AG04450 (cell line): ENCODE data around the gene SPINT2. TPM values are rescaled to one million over a fixed set of nuclear protein-coding genes. Genes with fewer than 3 reads are reported as not detected.
A peak's percentile ranks its signal among the peaks of the same experiment; 100 is the strongest.
"Not testable (repeated sequence)": the region's sequence is repeated elsewhere in the genome, so short reads cannot be mapped to it uniquely, and the experiment has no call there.

Source experiments
- CTCF ChIA-PET: fragments of 300-600, 350-600 bp; formaldehyde crosslinking; extraction: SDS; loops from one replicate; lab custom pipeline; 2022; ENCODE audit warnings: antibody characterized with exemption, inconsistent platforms; lab: Charles Lee
- POLR2A ChIA-PET: fragments of 350-600 bp; formaldehyde crosslinking; extraction: SDS; loops from one replicate; lab custom pipeline; 2021; ENCODE audit warnings: antibody characterized with exemption, inconsistent platforms; lab: Yijun Ruan, JAX
- DNase-seq: peaks from one replicate; pipeline ENCODE4 v3.0.0-alpha.2; 2011; ENCODE audit warnings: low read depth, low spot score
- H3K27ac ChIP-seq: one replicate; pipeline ENCODE4 v1.5.1; 2012; ENCODE audit warnings: low read depth, low read length, control low read depth
- H3K27me3 ChIP-seq: one replicate; pipeline ENCODE4 v1.6.0; 2012; ENCODE audit warnings: low read length; ENCODE audit not compliant: control insufficient read depth, insufficient read depth
- H3K4me3 ChIP-seq: 2 replicates; pipeline ENCODE4 v1.5.1; 2011; ENCODE audit warnings: mild to moderate bottlenecking, low read depth, low read length, control low read depth
- H3K9me3 ChIP-seq: 2 replicates; pipeline ENCODE4 v1.5.1; 2012; ENCODE audit warnings: low read length; ENCODE audit not compliant: control insufficient read depth, insufficient read depth
- CTCF ChIP-seq: IDR thresholded peaks from 2 replicates; pipeline ENCODE4 v1.5.1; 2011; ENCODE audit warnings: low read depth, low read length, control low read depth, inconsistent platforms
- polyA plus RNA-seq: library from polyadenylated mRNA; depleted of rRNA; stranded (reverse); fragments of >200 nt; gene quantifications from 2 replicates; pipeline ENCODE4 v1.2.3, GENCODE V29; 2011

Gene SPINT2
- polyA plus RNA-seq, 1 experiment = 1.8 TPM

- Histone ChIP-seq H3K27me3 (peaks cover 5% of the 10 kb centered on the region), H3K27ac (no peak overlapping the region), H3K4me3 (no peak overlapping the region), H3K9me3 (no peaks in the 10 kb centered on the region; the same call in 1 of the 2 replicates)
- ChIA-PET CTCF (interaction anchor here (0.7 to 2.7 kb wide), 3 partner anchors 11 to 147 kb away, joined by 5 to 13 read pairs (median 12); partner anchors contain the start of gene FAM98C), POLR2A (interaction anchor here (0.7 to 1.1 kb wide), 2 partner anchors 33 to 34 kb away, joined by 3 to 5 read pairs; no protein-coding TSS in a partner anchor)
- no peak for TF ChIP-seq CTCF
- no peak for DNase-seq
Observed at GRCh38 chr19:38255383-38256014, 8.9 kb upstream of the SPINT2 start.

GRCh38 chr19:38261942-38262341 lies 2.4 kb upstream of the SPINT2 start:
- H3K27me3 ChIP-seq, POLR2A ChIA-PET, DNase-seq, H3K27ac ChIP-seq, H3K4me3 ChIP-seq, H3K9me3 ChIP-seq, CTCF ChIA-PET: not testable (repeated sequence)

- Histone ChIP-seq H3K27me3 (peaks cover 3% of the 10 kb centered on the region), H3K4me3 (no peak overlapping the region), H3K9me3 (no peaks in the 10 kb centered on the region), H3K27ac (no peak overlapping the region)
- no peak for DNase-seq
- CTCF ChIA-PET = no interaction called here
- POLR2A ChIA-PET = no interaction called here
- no peak for TF ChIP-seq CTCF
Observed at GRCh38 chr19:38262585-38263268, 1.6 kb upstream of the SPINT2 start.

GRCh38 chr19:38263689-38264485 lies 486 bp upstream of the SPINT2 start:
- DNase-seq = no peak
- peak overlapping the region; percentile 51 for H3K4me3 ChIP-seq
- CTCF ChIA-PET = interaction anchor here (1.4 kb wide), 1 partner anchor 20 kb away, joined by 4 read pairs; no protein-coding TSS in a partner anchor
- peaks cover 3% of the 10 kb centered on the region for H3K27me3 ChIP-seq
- POLR2A ChIA-PET = no interaction called here
- H3K9me3 ChIP-seq = no peaks in the 10 kb centered on the region
- TF ChIP-seq CTCF = no peak
- H3K27ac ChIP-seq = no peak overlapping the region

GRCh38 chr19:38265213-38265861 lies 964 bp downstream of the SPINT2 start:
- no peak for TF ChIP-seq CTCF
- ChIA-PET CTCF (interaction anchor here (0.6 to 3.0 kb wide), 3 partner anchors 9 to 38 kb away, joined by 4 to 13 read pairs (median 5); partner anchors contain the start of gene PPP1R14A), POLR2A (interaction anchor here (1.9 kb wide), 1 partner anchor 14 kb away, joined by 4 read pairs; no protein-coding TSS in a partner anchor)
- peaks cover 3% of the 10 kb centered on the region for H3K27me3 ChIP-seq
- H3K4me3 ChIP-seq = no peak overlapping the region
- H3K27ac ChIP-seq = no peak overlapping the region
- no peaks in the 10 kb centered on the region for H3K9me3 ChIP-seq
- DNase-seq = no peak
